ENCODE measurements around the gene ATG5.

The ATG5 gene

GRCh38 chr6:106149472-106150069 is 176.0 kb downstream of the ATG5 start:
- TF ChIP-seq GATA1 (IDR thresholded peaks at IDR 0.05; ENCODE audit: low read depth, low read length) (no peak), POLR2A (IDR thresholded peaks at IDR 0.05; ENCODE audit: low read length) (no peak)
- no peak for DNase-seq

- TF ChIP-seq GATA1 (IDR thresholded peaks at IDR 0.05; ENCODE audit: low read depth, low read length): no peak
- no peak for TF ChIP-seq POLR2A (IDR thresholded peaks at IDR 0.05; ENCODE audit: low read length)
- no peak for DNase-seq
These were observed 178.1 kb downstream of the ATG5 start for GRCh38 chr6:106147476-106147875.

- no peak for TF ChIP-seq POLR2A (IDR thresholded peaks at IDR 0.05; ENCODE audit: low read length)
- no peak for TF ChIP-seq GATA1 (IDR thresholded peaks at IDR 0.05; ENCODE audit: low read depth, low read length)
- peak in 1 of 2 experiments; percentile 35 for DNase-seq
These were observed 178.7 kb downstream of the ATG5 start for GRCh38 chr6:106146852-106147351.

GRCh38 chr6:106145741-106146227 is 179.8 kb downstream of the ATG5 start:
- DNase-seq: no peak
- TF ChIP-seq GATA1 (IDR thresholded peaks at IDR 0.05; ENCODE audit: low read depth, low read length): no peak
- no peak for TF ChIP-seq POLR2A (IDR thresholded peaks at IDR 0.05; ENCODE audit: low read length)

GRCh38 chr6:106145144-106145543 is 180.4 kb downstream of the ATG5 start:
- TF ChIP-seq POLR2A (IDR thresholded peaks at IDR 0.05; ENCODE audit: low read length) (no peak), GATA1 (IDR thresholded peaks at IDR 0.05; ENCODE audit: low read depth, low read length) (no peak)
- DNase-seq: no peak

GRCh38 chr6:106143665-106144064 is 181.9 kb downstream of the ATG5 start:
- DNase-seq: no peak
- TF ChIP-seq GATA1 (IDR thresholded peaks at IDR 0.05; ENCODE audit: low read depth, low read length): no peak
- TF ChIP-seq POLR2A (IDR thresholded peaks at IDR 0.05; ENCODE audit: low read length): no peak

- TF ChIP-seq GATA1 (IDR thresholded peaks at IDR 0.05; ENCODE audit: low read depth, low read length) (no peak), POLR2A (IDR thresholded peaks at IDR 0.05; ENCODE audit: low read length) (no peak)
- DNase-seq: no peak
These were observed 182.6 kb downstream of the ATG5 start for GRCh38 chr6:106142876-106143431.

- TF ChIP-seq GATA1 (IDR thresholded peaks at IDR 0.05; ENCODE audit: low read depth, low read length): no peak
- no peak for TF ChIP-seq POLR2A (IDR thresholded peaks at IDR 0.05; ENCODE audit: low read length)
- DNase-seq: no peak
These were observed 183.9 kb downstream of the ATG5 start for GRCh38 chr6:106141441-106142237.

GRCh38 chr6:106138151-106138550 is 187.4 kb downstream of the ATG5 start:
- TF ChIP-seq GATA1 (IDR thresholded peaks at IDR 0.05; ENCODE audit: low read depth, low read length): no peak
- no peak for TF ChIP-seq POLR2A (IDR thresholded peaks at IDR 0.05; ENCODE audit: low read length)
- no peak for DNase-seq

- TF ChIP-seq GATA1 (IDR thresholded peaks at IDR 0.05; ENCODE audit: low read depth, low read length) (no peak), POLR2A (IDR thresholded peaks at IDR 0.05; ENCODE audit: low read length) (no peak)
- DNase-seq: no peak
These were observed 188.7 kb downstream of the ATG5 start for GRCh38 chr6:106136845-106137244.

GRCh38 chr6:106135911-106136571 is 189.5 kb downstream of the ATG5 start:
- TF ChIP-seq GATA1 (IDR thresholded peaks at IDR 0.05; ENCODE audit: low read depth, low read length) (no peak), POLR2A (IDR thresholded peaks at IDR 0.05; ENCODE audit: low read length) (no peak)
- no peak for DNase-seq

GRCh38 chr6:106134906-106135634 is 190.5 kb downstream of the ATG5 start:
- no peak for TF ChIP-seq POLR2A (IDR thresholded peaks at IDR 0.05; ENCODE audit: low read length)
- TF ChIP-seq GATA1 (IDR thresholded peaks at IDR 0.05; ENCODE audit: low read depth, low read length): no peak
- peak in 1 of 2 experiments; percentile 13 for DNase-seq
